H1 (cell line): ENCODE measurements around the gene CXCL3. TPM values are rescaled to one million over a fixed set of nuclear protein-coding genes. Genes with fewer than 3 reads are reported as not detected.
A peak's percentile ranks its signal among the peaks of the same experiment; 100 is the strongest.

Experiments used
- CTCF ChIA-PET: fragments of 300-600 bp; sonication (Branson Sonifier 250); formaldehyde crosslinking; loops from one replicate; lab custom pipeline; 2021; ENCODE audit not compliant: partially characterized antibody; lab: Charles Lee
- POLR2A ChIA-PET: fragments of 300-600 bp; sonication (Branson Sonifier 250); formaldehyde crosslinking; loops from one replicate; lab custom pipeline; 2021; ENCODE audit warnings: inconsistent platforms; ENCODE audit not compliant: partially characterized antibody; lab: Charles Lee
- DNase-seq, 2 experiments: peaks; one replicate each; pipeline versions ENCODE4 v3.0.0 to v3.0.0-alpha.2; 2010 to 2022; ENCODE audit warnings: low spot score in 2 of 2, low read depth in 1 of 2, mixed read lengths in 1 of 2
- FAIRE-seq: peaks from 2 replicates; lab custom pipeline; 2011; peaks lifted over from hg19 to GRCh38; lab: Jason Lieb, UNC
- H2AFZ ChIP-seq: 2 replicates; pipeline ENCODE4 v1.8.1; 2012; ENCODE audit warnings: low read length, inconsistent platforms
- H2AK5ac ChIP-seq: 2 replicates; pipeline ENCODE4 v1.6.1; 2013; ENCODE audit warnings: low read depth, low read length
- H2BK120ac ChIP-seq: replicated peaks from 2 replicates; pipeline ENCODE3; 2013; ENCODE audit warnings: low read depth, low read length, inconsistent platforms
- H2BK12ac ChIP-seq: 2 replicates; pipeline ENCODE4 v1.6.1; 2013; ENCODE audit warnings: low read depth, low read length
- H2BK15ac ChIP-seq: 2 replicates; pipeline ENCODE4 v1.6.1; 2013; ENCODE audit warnings: low read length
- H2BK20ac ChIP-seq: 2 replicates; pipeline ENCODE4 v1.6.1; 2013; ENCODE audit warnings: low read length
- H2BK5ac ChIP-seq: 2 replicates; pipeline ENCODE4 v1.6.1; 2013; ENCODE audit warnings: low read depth, low read length
- H3K14ac ChIP-seq: 2 replicates; pipeline ENCODE4 v1.6.1; 2013; ENCODE audit warnings: inconsistent platforms; ENCODE audit not compliant: insufficient read length
- H3K18ac ChIP-seq: 2 replicates; pipeline ENCODE4 v1.6.1; 2013; ENCODE audit warnings: low read length; ENCODE audit errors: extremely low read depth
- H3K23ac ChIP-seq: 2 replicates; pipeline ENCODE4 v1.6.1; 2013; ENCODE audit warnings: inconsistent platforms; ENCODE audit not compliant: insufficient read length
- H3K23me2 ChIP-seq: 2 replicates; pipeline ENCODE4 v1.6.1; 2013; ENCODE audit warnings: low read depth, low read length
- H3K27ac ChIP-seq: 2 replicates; pipeline ENCODE4 v1.6.1; 2011; ENCODE audit warnings: low read depth, low read length, inconsistent platforms
- H3K27me3 ChIP-seq, 4 experiments: replicated peaks in 1 of 4; 1 replicate in 1 of 4; 2 replicates in 3 of 4; pipeline versions ENCODE4 v1.6.1 to v1.8.1; 2011 to 2013; ENCODE audit warnings: low read length in 3 of 4, mild to moderate bottlenecking in 3 of 4, inconsistent platforms in 2 of 4, mixed read lengths in 2 of 4, moderate library complexity in 1 of 4; ENCODE audit not compliant: control insufficient read depth in 3 of 4, insufficient read depth in 3 of 4; ENCODE audit errors: extremely low read depth in 1 of 4
- H3K36me3 ChIP-seq, 4 experiments: 2 replicates each; pipeline versions ENCODE4 v1.6.1 to v1.8.1; 2011 to 2013; ENCODE audit warnings: mild to moderate bottlenecking in 4 of 4, low read length in 3 of 4, moderate library complexity in 2 of 4, control low read depth in 1 of 4, inconsistent platforms in 1 of 4; ENCODE audit not compliant: insufficient read depth in 4 of 4, control insufficient read depth in 2 of 4
- H3K4ac ChIP-seq: replicated peaks from 2 replicates; pipeline ENCODE3; 2013; ENCODE audit warnings: low read length, low read depth, mixed read lengths, inconsistent platforms; ENCODE audit not compliant: insufficient read length
- H3K4me1 ChIP-seq, 4 experiments: replicated peaks in 1 of 4; 1 replicate in 1 of 4; 2 replicates in 3 of 4; pipeline versions ENCODE4 v1.6.1 to v1.8.1; 2011 to 2013; ENCODE audit warnings: low read length in 3 of 4, inconsistent platforms in 2 of 4, mixed read lengths in 1 of 4; ENCODE audit not compliant: insufficient read depth in 4 of 4, control insufficient read depth in 3 of 4
- H3K4me2 ChIP-seq, 2 experiments: 2 replicates each; pipeline versions ENCODE4 v1.6.1 to v1.8.1; 2011 to 2013; ENCODE audit warnings: low read depth in 2 of 2, low read length in 2 of 2, control low read depth in 1 of 2, inconsistent platforms in 1 of 2, mild to moderate bottlenecking in 1 of 2; ENCODE audit not compliant: insufficient read depth in 1 of 2
- H3K4me3 ChIP-seq, 4 experiments: fragments of 200-600, 300-600 bp in 1 of 4; sonication (generic), shearing (Covaris generic), sonication (Bioruptor Twin) in 1 of 4; 2 replicates each; pipeline versions ENCODE4 v1.5.1 to v1.8.1; 2011 to 2016; ENCODE audit warnings: low read length in 4 of 4, low read depth in 3 of 4, control low read depth in 2 of 4, inconsistent platforms in 2 of 4, mild to moderate bottlenecking in 2 of 4, mixed read lengths in 1 of 4, moderate library complexity in 1 of 4; ENCODE audit not compliant: insufficient read depth in 2 of 4; ENCODE audit errors: extremely low read depth in 1 of 4
- H3K56ac ChIP-seq: replicated peaks from 2 replicates; pipeline ENCODE3; 2013; ENCODE audit warnings: low read depth, mild to moderate bottlenecking, mixed read lengths, low read length, inconsistent platforms; ENCODE audit not compliant: insufficient read length
- H3K79me1 ChIP-seq: 2 replicates; pipeline ENCODE4 v1.6.1; 2013; ENCODE audit warnings: low read depth, low read length, control low read depth
- H3K79me2 ChIP-seq, 2 experiments: 2 replicates each; pipeline versions ENCODE4 v1.6.1 to v1.8.1; 2012 to 2013; ENCODE audit warnings: low read length in 2 of 2, mild to moderate bottlenecking in 2 of 2, inconsistent platforms in 1 of 2; ENCODE audit not compliant: insufficient read depth in 2 of 2, control insufficient read depth in 1 of 2
- H3K9ac ChIP-seq, 4 experiments: replicated peaks in 1 of 4; 1 replicate in 1 of 4; 2 replicates in 3 of 4; pipeline versions ENCODE4 v1.6.1 to v1.8.1; 2011 to 2013; ENCODE audit warnings: low read depth in 3 of 4, low read length in 3 of 4, control low read depth in 2 of 4, mild to moderate bottlenecking in 2 of 4, moderate library complexity in 2 of 4, inconsistent platforms in 1 of 4; ENCODE audit errors: extremely low read depth in 1 of 4
- H3K9me3 ChIP-seq, 2 experiments: 2 replicates each; pipeline versions ENCODE4 v1.6.1 to v1.8.1; 2012 to 2013; ENCODE audit warnings: mild to moderate bottlenecking in 2 of 2, moderate library complexity in 2 of 2, control low read depth in 1 of 2, inconsistent platforms in 1 of 2, low read depth in 1 of 2, low read length in 1 of 2, mixed read lengths in 1 of 2; ENCODE audit not compliant: insufficient read depth in 2 of 2
- H4K20me1 ChIP-seq, 2 experiments: replicated peaks in 1 of 2; 2 replicates each; pipeline versions ENCODE3 to v1.8.1; 2011 to 2013; ENCODE audit warnings: inconsistent platforms in 2 of 2, low read length in 2 of 2, mild to moderate bottlenecking in 1 of 2; ENCODE audit not compliant: insufficient read depth in 2 of 2, control insufficient read depth in 1 of 2
- H4K5ac ChIP-seq: 2 replicates; pipeline ENCODE4 v1.6.1; 2013; ENCODE audit warnings: low read length, low read depth, mixed read lengths, inconsistent platforms; ENCODE audit not compliant: insufficient read length
- H4K8ac ChIP-seq: 2 replicates; pipeline ENCODE4 v1.8.0; 2013; ENCODE audit warnings: mild to moderate bottlenecking, moderate library complexity, low read length, inconsistent platforms; ENCODE audit not compliant: insufficient read depth; ENCODE audit errors: extremely low read depth
- H4K91ac ChIP-seq: replicated peaks from 2 replicates; pipeline ENCODE3; 2013; ENCODE audit warnings: low read length, mixed read lengths, inconsistent platforms; ENCODE audit not compliant: insufficient read length
- BCL11A ChIP-seq, 2 experiments: IDR thresholded peaks; one replicate each; pipeline ENCODE4 v1.6.1; 2011; ENCODE audit warnings: low read depth in 2 of 2, low read length in 2 of 2, mild to moderate bottlenecking in 2 of 2
- JUN ChIP-seq: IDR thresholded peaks from 2 replicates; pipeline ENCODE4 v1.6.1; 2011; ENCODE audit warnings: low read depth, mild to moderate bottlenecking, improper control_type of control experiment, low read length
- NANOG ChIP-seq: IDR thresholded peaks from 2 replicates; pipeline ENCODE4 v1.6.1; 2011; ENCODE audit warnings: low read length, low read depth, mild to moderate bottlenecking, inconsistent platforms; ENCODE audit not compliant: insufficient read depth, poor library complexity, severe bottlenecking
- RNF2 ChIP-seq: fragments of 200-900, 300-1000 bp; sonication (generic); IDR thresholded peaks from 2 replicates; pipeline ENCODE4 v1.7.1; 2016; ENCODE audit warnings: borderline replicate concordance, low read depth, mild to moderate bottlenecking, antibody characterized with exemption, low read length; ENCODE audit not compliant: poor library complexity, severe bottlenecking; ENCODE audit errors: missing control alignments
- SP4 ChIP-seq: IDR thresholded peaks from 2 replicates; pipeline ENCODE4 v1.6.1; 2012; ENCODE audit warnings: low read length, inconsistent platforms
- TAF1 ChIP-seq: IDR thresholded peaks from 2 replicates; pipeline ENCODE4 v1.6.1; 2011; ENCODE audit warnings: mild to moderate bottlenecking, low read depth, low read length
- WGBS, 2 experiments: shearing (Covaris generic) in 1 of 2; methylation state at CpG; one replicate each; pipeline versions ENCODE4 v1.1.6 to v1.1.7; 2013 to 2015; ENCODE audit warnings: low lambda C conversion rate in 2 of 2, mixed read lengths in 2 of 2, inconsistent platforms in 1 of 2, low coverage in 1 of 2, missing lambda C conversion rate in 1 of 2; ENCODE audit not compliant: insufficient replicate concordance in 2 of 2, insufficient coverage in 1 of 2, insufficient read length in 1 of 2; ENCODE audit errors: extremely low coverage in 1 of 2, missing lambda C conversion rate in 1 of 2; 5-methylcytosine and 5-hydroxymethylcytosine counted together
- polyA plus RNA-seq, 7 experiments: library from polyadenylated mRNA; depleted of rRNA in 3 of 7; stranded (reverse) in 5 of 7; unstranded in 2 of 7; fragments of >200 nt in 5 of 7; fragments of 200-250 nt in 2 of 7; gene quantifications; 1 replicate in 5 of 7; 2 replicates in 1 of 7; 4 replicates in 1 of 7; pipeline versions ENCODE4 v1.2.1 to v1.2.3, GENCODE V29; 2011 to 2013; ENCODE audit warnings: missing spikeins in 2 of 7, mixed read lengths in 2 of 7
- total RNA-seq: library from RNA; stranded (reverse); fragmentation: NEBNext Ultra II Directional; extraction: Animal tissue kit (Norgen Biotek cat#: 25700); gene quantifications from 2 replicates; pipeline ENCODE4 v1.2.1, GENCODE V29; 2021
- TF ChIP-seq, protein P1 (sequence below): IDR thresholded peaks from 2 replicates; pipeline ENCODE4 v1.6.1; 2012; ENCODE audit warnings: low read length, inconsistent platforms

The CXCL3 gene
- total and polyA plus RNA-seq, 2 of the 8 experiments (the other 6 are each of a cell fraction or from before 2014, with no cell fraction given): 3.1 to 5.2 TPM

- Histone ChIP-seq H3K4me3 (no peak overlapping the region), H3K27ac (no peak overlapping the region), H2BK120ac (no peak overlapping the region), H2AFZ (0 out of 2 replicates have a peak overlapping the region, but pooled peaks have one; percentile 35), H3K23ac (no peak overlapping the region), H3K9ac (no peak overlapping the region), H3K9me3 (no peaks in the 10 kb centered on the region), H3K4ac (no peak overlapping the region), H2BK20ac (no peak overlapping the region), H3K79me1 (no peaks in the 10 kb centered on the region), H2BK5ac (no peak overlapping the region), H3K14ac (no peak overlapping the region), H3K36me3 (no peaks in the 10 kb centered on the region), H3K4me2 (no peak overlapping the region), H3K23me2 (no peaks in the 10 kb centered on the region), H3K18ac (no peak overlapping the region), H3K27me3 (peaks cover 0 to 1% (median 0%) of the 10 kb centered on the region in 4 experiments; a peak in 1 of 7 replicates), H3K56ac (no peak overlapping the region), H3K79me2 (no peaks in the 10 kb centered on the region), H4K91ac (no peak overlapping the region), H2AK5ac (no peak overlapping the region), H4K5ac (no peak overlapping the region), H3K4me1 (peaks cover 0 to 3% (median 0%) of the 10 kb centered on the region in 4 experiments; a peak in 2 of 7 replicates), H2BK12ac (no peak overlapping the region), H4K20me1 (no peaks in the 10 kb centered on the region), H4K8ac (no peak overlapping the region), H2BK15ac (no peak overlapping the region)
- WGBS, 2 experiments: 89% methylated on average over 2 of the region's 2 CpGs; no CpG with 5 or more reads in 1 of the 2 experiments
- FAIRE-seq (no peak), DNase-seq (no peak)
- TF ChIP-seq, protein P1, sequence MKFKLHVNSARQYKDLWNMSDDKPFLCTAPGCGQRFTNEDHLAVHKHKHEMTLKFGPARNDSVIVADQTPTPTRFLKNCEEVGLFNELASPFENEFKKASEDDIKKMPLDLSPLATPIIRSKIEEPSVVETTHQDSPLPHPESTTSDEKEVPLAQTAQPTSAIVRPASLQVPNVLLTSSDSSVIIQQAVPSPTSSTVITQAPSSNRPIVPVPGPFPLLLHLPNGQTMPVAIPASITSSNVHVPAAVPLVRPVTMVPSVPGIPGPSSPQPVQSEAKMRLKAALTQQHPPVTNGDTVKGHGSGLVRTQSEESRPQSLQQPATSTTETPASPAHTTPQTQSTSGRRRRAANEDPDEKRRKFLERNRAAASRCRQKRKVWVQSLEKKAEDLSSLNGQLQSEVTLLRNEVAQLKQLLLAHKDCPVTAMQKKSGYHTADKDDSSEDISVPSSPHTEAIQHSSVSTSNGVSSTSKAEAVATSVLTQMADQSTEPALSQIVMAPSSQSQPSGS: no peak
- TF ChIP-seq RNF2 (no peak), BCL11A (IDR thresholded peaks at IDR 0.05; ENCODE audit: low read depth in 2 of 2, low read length in 2 of 2) (no peak), NANOG (no peak), SP4 (no peak), JUN (no peak), TAF1 (no peak)
- ChIA-PET CTCF (interaction anchor here (1.0 to 2.1 kb wide), 2 partner anchors 80 to 192 kb away, joined by 5 to 6 read pairs; no protein-coding TSS in a partner anchor), POLR2A (no interaction called here)
Measured at GRCh38 chr4:74055096-74055495, 16.6 kb upstream of the CXCL3 start.
